Thyroid gland (tissue), 4 donors: ENCODE measurements around the gene TRAF3IP3. TPM values are rescaled to one million over a fixed set of nuclear protein-coding genes. Genes with fewer than 3 reads are reported as not detected.

Experiments
- DNase-seq, 2 donors: peaks; one replicate each; pipeline ENCODE4 v3.0.0-alpha.2; 2019
- H3K27ac ChIP-seq, 3 donors: fragments of 200-600 bp; sonication (generic); 1 replicate in 2 of 3; 2 replicates in 1 of 3; pipeline ENCODE4 v1.5.1; 2016 to 2019; ENCODE audit warnings: mild to moderate bottlenecking in 1 of 3, moderate library complexity in 1 of 3
- H3K27me3 ChIP-seq: fragments of 200-600 bp; sonication (generic); one replicate; pipeline ENCODE4 v1.5.1; 2019
- H3K36me3 ChIP-seq, 2 donors: fragments of 200-600 bp; sonication (generic); one replicate each; pipeline ENCODE4 v1.5.1; 2016 to 2019
- H3K4me1 ChIP-seq, 2 donors: fragments of 200-600 bp; sonication (generic); one replicate each; pipeline ENCODE4 v1.5.1; 2017 to 2019
- H3K4me3 ChIP-seq, 3 donors: fragments of 200-600 bp; sonication (generic); replicated peaks in 1 of 3; 1 replicate in 2 of 3; 2 replicates in 1 of 3; pipeline ENCODE4 v1.5.1; 2016; ENCODE audit warnings: mild to moderate bottlenecking in 1 of 3
- H3K9me3 ChIP-seq: fragments of 200-600 bp; sonication (generic); one replicate; pipeline ENCODE4 v1.5.1; 2017
- CTCF ChIP-seq, 6 experiments: fragments of 200-600 bp in 3 of 6; fragments of 450-650 bp in 3 of 6; sonication (generic) in 3 of 6; IDR thresholded peaks; one replicate each; pipeline ENCODE4 v1.5.1; 2016 to 2019; ENCODE audit warnings: antibody characterized with exemption in 6 of 6, mild to moderate bottlenecking in 2 of 6, inconsistent platforms in 1 of 6, moderate library complexity in 1 of 6
- POLR2A ChIP-seq, 2 donors: fragments of 450-650 bp; IDR thresholded peaks; one replicate each; pipeline ENCODE4 v1.6.1; 2017; ENCODE audit warnings: antibody characterized with exemption in 2 of 2, mild to moderate bottlenecking in 2 of 2, moderate library complexity in 1 of 2
- WGBS, 2 donors: methylation state at CpG; one replicate each; pipeline ENCODE4 v1.1.5; 2017; 5-methylcytosine and 5-hydroxymethylcytosine counted together
- intact Hi-C: fragments of 100-400 bp; cut with DNase I; formaldehyde crosslinking; loops from one replicate; pipeline ENCODE4 v1.15.1; 2023
- total RNA-seq, 4 donors: library from RNA; depleted of rRNA; stranded (reverse); fragments of >200 nt; gene quantifications; one replicate each; pipeline ENCODE4 v1.2.3, GENCODE V29; 2016

Gene TRAF3IP3
- total RNA-seq = 1 to 10 TPM in 3 of 4 donors, under 1 TPM in 1; 0.93 to 2.8 (median 2.3) TPM

GRCh38 chr1:209755926-209756614 lies at the start of gene TRAF3IP3:
TRAF3IP3 (plus strand) TSS chr1:209756053; CDS start chr1:209760040, 3,987 bp downstream.
- no peak within 1 kb of the TSS for H3K4me3 ChIP-seq
- H3K27me3 ChIP-seq = no peaks in the 10 kb centered on the region
- no peak for DNase-seq
- no peaks in the 10 kb centered on the region for H3K9me3 ChIP-seq
- WGBS, 2 donors = 70 to 75% methylated on average over 10 of the region's 10 CpGs
- intact Hi-C loops = no loop called here
- no peak within 1 kb of the TSS for H3K27ac ChIP-seq
- H3K4me1 ChIP-seq = no peaks in the 10 kb centered on the region
- H3K36me3 ChIP-seq = no peaks in the 10 kb centered on the region
- TF ChIP-seq CTCF (IDR thresholded peaks at IDR 0.05) = no peak
- TF ChIP-seq POLR2A (IDR thresholded peaks at IDR 0.05) = no peak

GRCh38 chr1:209706622-209707021 lies 49.2 kb upstream of the TRAF3IP3 start:
- WGBS, 2 donors = 95 to 97% methylated on average over 3 of the region's 3 CpGs
- Histone ChIP-seq H3K9me3 (no peaks in the 10 kb centered on the region), H3K27me3 (no peaks in the 10 kb centered on the region), H3K4me1 (no peaks in the 10 kb centered on the region), H3K27ac (no peak overlapping the region), H3K36me3 (no peaks in the 10 kb centered on the region), H3K4me3 (no peak overlapping the region)
- intact Hi-C loops = no loop called here
- DNase-seq = no peak
- TF ChIP-seq CTCF (IDR thresholded peaks at IDR 0.05) (no peak), POLR2A (IDR thresholded peaks at IDR 0.05) (no peak)

GRCh38 chr1:209707308-209707707 lies 48.5 kb upstream of the TRAF3IP3 start:
- no peak overlapping the region for H3K27ac ChIP-seq
- DNase-seq = no peak
- H3K4me3 ChIP-seq = no peak overlapping the region
- intact Hi-C loops = no loop called here
- H3K36me3 ChIP-seq = no peaks in the 10 kb centered on the region
- no peaks in the 10 kb centered on the region for H3K9me3 ChIP-seq
- no peaks in the 10 kb centered on the region for H3K4me1 ChIP-seq
- no peaks in the 10 kb centered on the region for H3K27me3 ChIP-seq
- TF ChIP-seq CTCF (IDR thresholded peaks at IDR 0.05) (no peak), POLR2A (IDR thresholded peaks at IDR 0.05) (no peak)
- 95 to 100% methylated on average over 1 of the region's 1 CpG for WGBS, 2 donors

- no peak for DNase-seq
- intact Hi-C loops = no loop called here
- 57 to 70% methylated on average over 4 of the region's 4 CpGs for WGBS, 2 donors
Measured at GRCh38 chr1:209708297-209708696, 47.6 kb upstream of the TRAF3IP3 start.

More at GRCh38 chr1:209708297-209708696, 47.6 kb upstream of the TRAF3IP3 start:
- no peak overlapping the region for H3K27ac ChIP-seq
- no peaks in the 10 kb centered on the region for H3K36me3 ChIP-seq
- no peaks in the 10 kb centered on the region for H3K27me3 ChIP-seq
- TF ChIP-seq POLR2A (IDR thresholded peaks at IDR 0.05) = no peak
- no peak for TF ChIP-seq CTCF (IDR thresholded peaks at IDR 0.05)
- H3K4me3 ChIP-seq = no peak overlapping the region
- no peaks in the 10 kb centered on the region for H3K4me1 ChIP-seq
- no peaks in the 10 kb centered on the region for H3K9me3 ChIP-seq
